ENCODE measurements around the gene MACROD2.

The MACROD2 gene

DNA sequence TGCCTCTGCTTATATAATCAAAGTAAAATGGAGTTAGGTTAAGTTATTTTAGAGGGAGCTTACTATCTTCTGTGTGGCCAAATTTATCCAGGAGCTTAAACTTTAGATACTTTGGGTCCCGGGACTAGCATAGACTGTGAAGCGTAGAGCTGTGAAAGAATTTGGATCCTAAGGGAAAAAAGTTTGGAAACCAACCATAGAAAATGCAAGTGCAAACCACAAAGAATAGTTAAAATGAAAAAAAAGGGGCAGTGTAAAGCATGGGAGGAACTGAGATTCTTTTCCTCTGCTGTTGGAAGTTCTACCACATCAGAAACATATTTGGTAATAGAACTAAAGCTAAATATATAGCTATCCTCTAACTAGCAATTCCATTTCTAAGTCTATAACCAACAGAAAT, 574.3 kb downstream of the MACROD2 start:
- H3K27ac ChIP-seq (ENCODE audit: low read length), result no peak overlapping the region
- H3K27me3 ChIP-seq (ENCODE audit: low read depth, low read length), result no peaks in the 10 kb centered on the region
- H3K36me3 ChIP-seq (ENCODE audit: control insufficient read depth in 1 of 2, insufficient read depth in 2 of 2, low read length in 2 of 2), result no peaks in the 10 kb centered on the region

GRCh38 chr20:14570811-14571210, 575.5 kb downstream of the MACROD2 start:
- Histone ChIP-seq H3K4me1 (ENCODE audit: control insufficient read depth in 1 of 2, insufficient read depth in 2 of 2, low read length in 2 of 2) (no peaks in the 10 kb centered on the region), H3K36me3 (ENCODE audit: control insufficient read depth in 1 of 2, insufficient read depth in 2 of 2, low read length in 2 of 2) (no peaks in the 10 kb centered on the region), H3K27ac (ENCODE audit: low read length) (no peak overlapping the region), H3K4me3 (ENCODE audit: low read depth in 1 of 2, low read length in 2 of 2) (no peak overlapping the region), H3K9me3 (ENCODE audit: control insufficient read depth in 1 of 2, low read length in 2 of 2) (no peaks in the 10 kb centered on the region), H3K27me3 (ENCODE audit: low read depth, low read length) (no peaks in the 10 kb centered on the region)

More for the DNA sequence above, 574.3 kb downstream of the MACROD2 start:
- Histone ChIP-seq H3K4me1 (ENCODE audit: control insufficient read depth in 1 of 2, insufficient read depth in 2 of 2, low read length in 2 of 2) (no peaks in the 10 kb centered on the region), H3K9me3 (ENCODE audit: control insufficient read depth in 1 of 2, low read length in 2 of 2) (no peaks in the 10 kb centered on the region), H3K4me3 (ENCODE audit: low read depth in 1 of 2, low read length in 2 of 2) (no peak overlapping the region)

DNA sequence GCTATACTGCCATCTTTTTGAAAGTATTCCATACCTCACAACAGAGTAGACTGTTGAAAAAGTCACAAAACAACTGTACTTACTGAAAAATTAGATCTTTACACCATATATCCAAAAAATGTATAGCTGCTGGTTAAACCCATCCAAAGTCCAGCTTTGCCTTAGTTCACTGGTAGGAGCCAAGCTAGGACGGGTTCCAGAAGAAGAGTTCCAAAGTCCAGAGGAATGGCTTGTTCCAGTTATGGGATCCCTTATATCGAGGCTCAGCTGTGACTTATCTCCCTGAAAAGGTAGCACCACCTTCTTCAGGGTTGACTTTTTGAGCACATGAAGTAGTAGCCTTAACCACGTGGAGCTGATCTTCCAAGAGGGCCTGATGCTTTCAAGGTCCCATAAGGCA, 578.4 kb downstream of the MACROD2 start:
- H3K36me3 ChIP-seq (ENCODE audit: control insufficient read depth in 1 of 2, insufficient read depth in 2 of 2, low read length in 2 of 2), result no peaks in the 10 kb centered on the region
- no peak overlapping the region for H3K27ac ChIP-seq (ENCODE audit: low read length)
- no peak overlapping the region for H3K4me3 ChIP-seq (ENCODE audit: low read depth in 1 of 2, low read length in 2 of 2)
- no peaks in the 10 kb centered on the region for H3K27me3 ChIP-seq (ENCODE audit: low read depth, low read length)
- no peaks in the 10 kb centered on the region for H3K9me3 ChIP-seq (ENCODE audit: control insufficient read depth in 1 of 2, low read length in 2 of 2)
- H3K4me1 ChIP-seq (ENCODE audit: control insufficient read depth in 1 of 2, insufficient read depth in 2 of 2, low read length in 2 of 2), result no peaks in the 10 kb centered on the region

- no peak overlapping the region for H3K4me3 ChIP-seq (ENCODE audit: low read depth in 1 of 2, low read length in 2 of 2)
- no peaks in the 10 kb centered on the region for H3K4me1 ChIP-seq (ENCODE audit: control insufficient read depth in 1 of 2, insufficient read depth in 2 of 2, low read length in 2 of 2)
- no peaks in the 10 kb centered on the region for H3K36me3 ChIP-seq (ENCODE audit: control insufficient read depth in 1 of 2, insufficient read depth in 2 of 2, low read length in 2 of 2)
- H3K27me3 ChIP-seq (ENCODE audit: low read depth, low read length), result no peaks in the 10 kb centered on the region
- H3K27ac ChIP-seq (ENCODE audit: low read length), result no peak overlapping the region
- no peaks in the 10 kb centered on the region for H3K9me3 ChIP-seq (ENCODE audit: control insufficient read depth in 1 of 2, low read length in 2 of 2)
These were observed 581.0 kb downstream of the MACROD2 start for GRCh38 chr20:14576196-14576877.

DNA sequence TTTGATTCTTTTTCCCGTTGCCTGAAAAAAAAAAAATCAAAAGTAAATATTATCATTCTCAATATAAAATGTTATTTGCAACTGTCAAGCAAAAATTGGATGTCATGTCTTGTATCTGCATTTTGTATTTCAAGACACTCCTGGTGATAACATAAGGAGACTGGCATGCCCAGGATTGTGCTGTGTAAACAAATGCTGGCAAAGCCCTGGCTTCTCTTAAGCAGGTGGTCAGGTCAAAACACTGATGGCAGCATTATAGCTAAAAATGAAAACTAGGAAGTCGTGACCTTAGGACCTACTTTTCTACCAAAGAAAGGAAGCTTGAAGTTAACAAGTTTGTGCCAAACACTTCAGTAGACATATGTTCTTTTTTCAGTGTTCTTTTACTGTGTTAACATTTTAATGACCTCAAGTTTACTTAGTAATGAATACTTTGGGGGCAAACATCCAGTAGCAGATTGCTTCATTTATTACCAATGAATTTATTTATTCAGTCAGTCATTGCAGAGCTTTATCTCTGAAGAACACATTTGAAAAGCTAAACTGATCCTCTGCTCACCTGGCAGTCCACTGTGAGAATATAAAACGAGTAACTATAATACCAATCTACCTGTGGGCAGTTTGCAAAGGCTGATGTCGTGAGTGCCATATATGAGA, 585.2 kb downstream of the MACROD2 start:
- Histone ChIP-seq H3K27me3 (ENCODE audit: low read depth, low read length) (no peaks in the 10 kb centered on the region), H3K9me3 (ENCODE audit: control insufficient read depth in 1 of 2, low read length in 2 of 2) (no peaks in the 10 kb centered on the region), H3K27ac (ENCODE audit: low read length) (no peak overlapping the region)

DNA sequence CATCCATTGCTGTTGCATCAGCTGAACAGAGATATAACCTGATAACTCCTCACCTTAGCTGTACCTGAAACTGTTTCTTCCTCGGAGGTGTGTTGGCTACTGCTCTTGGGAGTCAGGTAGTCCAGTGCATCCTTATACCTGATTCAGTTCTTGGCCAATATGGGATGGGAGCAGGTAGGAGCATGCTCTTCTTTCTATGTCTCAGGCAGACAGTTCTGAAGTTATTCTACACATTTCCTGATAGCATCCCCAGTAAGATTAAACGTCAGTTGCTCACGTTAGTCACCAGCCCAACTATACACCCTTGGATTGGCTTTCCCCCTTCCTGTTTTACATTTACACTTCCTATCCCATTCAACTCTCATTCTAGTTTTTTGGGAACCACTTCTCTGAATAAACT, 586.4 kb downstream of the MACROD2 start:
- no peaks in the 10 kb centered on the region for H3K27me3 ChIP-seq (ENCODE audit: low read depth, low read length)
- no peaks in the 10 kb centered on the region for H3K36me3 ChIP-seq (ENCODE audit: control insufficient read depth in 1 of 2, insufficient read depth in 2 of 2, low read length in 2 of 2)
- H3K27ac ChIP-seq (ENCODE audit: low read length), result no peak overlapping the region
- no peaks in the 10 kb centered on the region for H3K4me1 ChIP-seq (ENCODE audit: control insufficient read depth in 1 of 2, insufficient read depth in 2 of 2, low read length in 2 of 2)
- no peaks in the 10 kb centered on the region for H3K9me3 ChIP-seq (ENCODE audit: control insufficient read depth in 1 of 2, low read length in 2 of 2)
- H3K4me3 ChIP-seq (ENCODE audit: low read depth in 1 of 2, low read length in 2 of 2), result no peak overlapping the region

More for the DNA sequence above, 585.2 kb downstream of the MACROD2 start:
- Histone ChIP-seq H3K36me3 (ENCODE audit: control insufficient read depth in 1 of 2, insufficient read depth in 2 of 2, low read length in 2 of 2) (no peaks in the 10 kb centered on the region), H3K4me1 (ENCODE audit: control insufficient read depth in 1 of 2, insufficient read depth in 2 of 2, low read length in 2 of 2) (no peaks in the 10 kb centered on the region), H3K4me3 (ENCODE audit: low read depth in 1 of 2, low read length in 2 of 2) (no peak overlapping the region)

DNA sequence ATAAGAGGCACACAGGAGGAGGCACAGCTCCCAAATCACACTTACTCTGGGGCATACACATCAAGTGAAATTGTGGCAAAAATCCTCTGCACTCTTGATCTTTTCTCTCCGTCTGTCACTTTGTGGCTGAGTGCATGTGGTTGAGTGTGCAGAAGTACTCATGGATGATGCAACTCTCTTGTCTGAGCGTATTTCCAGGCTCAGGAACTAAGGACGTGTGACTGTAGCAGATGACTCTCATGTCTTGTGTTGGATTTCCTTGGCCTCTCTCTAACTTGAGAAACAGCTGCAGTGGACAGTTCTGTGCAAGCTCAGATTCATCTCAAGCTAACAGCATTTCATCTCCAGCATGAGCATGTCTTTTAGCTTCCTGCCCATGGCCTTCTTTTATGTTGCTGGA, 587.5 kb downstream of the MACROD2 start:
- no peaks in the 10 kb centered on the region for H3K36me3 ChIP-seq (ENCODE audit: control insufficient read depth in 1 of 2, insufficient read depth in 2 of 2, low read length in 2 of 2)
- no peak overlapping the region for H3K4me3 ChIP-seq (ENCODE audit: low read depth in 1 of 2, low read length in 2 of 2)
- no peaks in the 10 kb centered on the region for H3K4me1 ChIP-seq (ENCODE audit: control insufficient read depth in 1 of 2, insufficient read depth in 2 of 2, low read length in 2 of 2)
- no peaks in the 10 kb centered on the region for H3K27me3 ChIP-seq (ENCODE audit: low read depth, low read length)
- H3K27ac ChIP-seq (ENCODE audit: low read length), result no peak overlapping the region
- H3K9me3 ChIP-seq (ENCODE audit: control insufficient read depth in 1 of 2, low read length in 2 of 2), result no peaks in the 10 kb centered on the region

DNA sequence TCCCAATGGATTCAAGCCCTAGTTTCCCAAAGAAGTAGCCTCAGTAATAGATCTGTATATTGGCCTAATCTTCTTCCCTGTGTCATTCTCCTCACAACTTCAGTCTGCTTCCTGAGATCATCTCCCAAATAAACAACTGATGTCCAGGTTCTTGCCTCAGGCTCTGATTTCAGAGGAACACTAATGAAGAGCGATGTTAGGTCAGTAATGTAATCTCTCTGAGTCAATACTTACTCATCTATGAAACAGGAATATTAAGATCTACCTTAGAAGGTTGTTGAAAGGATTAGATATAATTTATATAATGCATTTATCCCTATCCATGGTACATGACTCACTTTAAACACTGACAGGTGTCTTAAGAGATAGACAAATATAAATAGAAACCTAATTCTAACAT, 588.1 kb downstream of the MACROD2 start:
- Histone ChIP-seq H3K27ac (ENCODE audit: low read length) (no peak overlapping the region), H3K36me3 (ENCODE audit: control insufficient read depth in 1 of 2, insufficient read depth in 2 of 2, low read length in 2 of 2) (no peaks in the 10 kb centered on the region), H3K9me3 (ENCODE audit: control insufficient read depth in 1 of 2, low read length in 2 of 2) (peaks cover 0 to 1% of the 10 kb centered on the region in 2 donors), H3K4me3 (ENCODE audit: low read depth in 1 of 2, low read length in 2 of 2) (no peak overlapping the region), H3K4me1 (ENCODE audit: control insufficient read depth in 1 of 2, insufficient read depth in 2 of 2, low read length in 2 of 2) (no peaks in the 10 kb centered on the region), H3K27me3 (ENCODE audit: low read depth, low read length) (no peaks in the 10 kb centered on the region)

DNA sequence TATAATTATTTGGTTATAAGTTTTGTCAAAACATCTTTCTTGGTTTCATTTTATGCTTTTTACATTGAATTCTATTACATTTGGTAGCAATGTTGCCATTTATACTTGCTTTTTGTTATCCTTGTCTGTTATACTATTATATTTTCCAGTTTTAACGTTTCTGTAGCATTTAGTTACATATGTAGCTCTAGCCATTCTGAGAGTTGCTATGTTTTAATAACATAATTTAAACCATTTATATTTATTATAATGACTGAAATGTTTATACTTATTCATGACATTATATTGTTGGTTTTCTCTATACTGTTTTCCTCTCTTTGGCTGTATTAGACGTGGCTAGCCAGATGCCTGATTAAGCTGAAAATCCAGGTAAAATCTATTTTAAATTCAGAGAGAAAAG, 594.1 kb downstream of the MACROD2 start:
- Histone ChIP-seq H3K4me1 (ENCODE audit: control insufficient read depth in 1 of 2, insufficient read depth in 2 of 2, low read length in 2 of 2) (no peaks in the 10 kb centered on the region), H3K36me3 (ENCODE audit: control insufficient read depth in 1 of 2, insufficient read depth in 2 of 2, low read length in 2 of 2) (no peaks in the 10 kb centered on the region), H3K9me3 (ENCODE audit: control insufficient read depth in 1 of 2, low read length in 2 of 2) (peaks cover 3 to 6% of the 10 kb centered on the region in 2 donors), H3K27me3 (ENCODE audit: low read depth, low read length) (no peaks in the 10 kb centered on the region), H3K4me3 (ENCODE audit: low read depth in 1 of 2, low read length in 2 of 2) (no peak overlapping the region), H3K27ac (ENCODE audit: low read length) (no peak overlapping the region)

- Histone ChIP-seq H3K4me1 (ENCODE audit: control insufficient read depth in 1 of 2, insufficient read depth in 2 of 2, low read length in 2 of 2) (no peaks in the 10 kb centered on the region), H3K9me3 (ENCODE audit: control insufficient read depth in 1 of 2, low read length in 2 of 2) (no peaks in the 10 kb centered on the region), H3K27ac (ENCODE audit: low read length) (no peak overlapping the region), H3K36me3 (ENCODE audit: control insufficient read depth in 1 of 2, insufficient read depth in 2 of 2, low read length in 2 of 2) (no peaks in the 10 kb centered on the region), H3K27me3 (ENCODE audit: low read depth, low read length) (no peaks in the 10 kb centered on the region), H3K4me3 (ENCODE audit: low read depth in 1 of 2, low read length in 2 of 2) (no peak overlapping the region)
These were observed 599.7 kb downstream of the MACROD2 start for GRCh38 chr20:14595051-14595450.

DNA sequence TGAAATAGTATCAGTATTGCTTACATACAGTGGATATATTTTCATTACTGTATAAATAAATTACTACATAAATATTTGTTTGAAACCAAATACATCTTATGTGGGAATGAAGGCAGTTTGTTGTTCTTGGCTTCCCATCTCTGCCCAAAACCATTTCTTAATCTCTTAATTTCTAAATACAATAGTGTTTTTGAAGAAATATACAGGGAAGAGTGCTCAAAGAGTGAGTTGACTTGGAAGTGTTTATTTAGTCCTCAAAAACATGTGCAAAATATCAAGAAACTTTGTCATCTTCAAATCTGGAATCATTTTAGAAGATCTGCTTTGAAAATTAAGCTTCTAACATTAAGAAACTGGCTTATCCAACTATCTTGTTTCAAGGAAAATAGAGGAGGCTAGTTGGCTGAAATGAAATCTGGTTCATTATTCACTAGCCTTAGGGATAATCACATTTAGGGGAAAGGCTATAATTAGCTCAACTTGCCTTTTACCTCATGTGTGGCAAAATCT, 601.9 kb downstream of the MACROD2 start:
- H3K36me3 ChIP-seq (ENCODE audit: control insufficient read depth in 1 of 2, insufficient read depth in 2 of 2, low read length in 2 of 2), result no peaks in the 10 kb centered on the region
- H3K9me3 ChIP-seq (ENCODE audit: control insufficient read depth in 1 of 2, low read length in 2 of 2), result no peaks in the 10 kb centered on the region
- H3K27me3 ChIP-seq (ENCODE audit: low read depth, low read length), result no peaks in the 10 kb centered on the region
- H3K27ac ChIP-seq (ENCODE audit: low read length), result no peak overlapping the region
- no peak overlapping the region for H3K4me3 ChIP-seq (ENCODE audit: low read depth in 1 of 2, low read length in 2 of 2)
- no peaks in the 10 kb centered on the region for H3K4me1 ChIP-seq (ENCODE audit: control insufficient read depth in 1 of 2, insufficient read depth in 2 of 2, low read length in 2 of 2)

All from muscle layer of duodenum (tissue), 2 donors.